RCC 7860 (cell line): Measurements from ENCODE around the gene GPR35.
"Not testable (repeated sequence)": the region's sequence is repeated elsewhere in the genome, so short reads cannot be mapped to it uniquely, and the experiment has no call there.

ENCODE experiments used
- DNase-seq: peaks from one replicate; pipeline ENCODE4 v3.0.0-alpha.2; 2015; ENCODE audit warnings: low spot score
- FAIRE-seq: peaks from 2 replicates; lab custom pipeline; 2012; peaks lifted over from hg19 to GRCh38; lab: Jason Lieb, UNC

The GPR35 gene

GRCh38 chr2:240650254-240650965, 25.1 kb downstream of the GPR35 start:
- DNase-seq (no peak), FAIRE-seq (no peak)

GRCh38 chr2:240651185-240651584, 25.9 kb downstream of the GPR35 start:
- no peak for FAIRE-seq
- DNase-seq = no peak

- FAIRE-seq = no peak
Measured at GRCh38 chr2:240655931-240656886, 30.9 kb downstream of the GPR35 start.

GRCh38 chr2:240659883-240660282, 34.6 kb downstream of the GPR35 start:
- DNase-seq, FAIRE-seq: not testable (repeated sequence)

More at GRCh38 chr2:240655931-240656886, 30.9 kb downstream of the GPR35 start:
- no peak for DNase-seq

GRCh38 chr2:240662681-240663080, 37.4 kb downstream of the GPR35 start:
- FAIRE-seq = no peak

GRCh38 chr2:240663546-240664190, 38.4 kb downstream of the GPR35 start:
- no peak for DNase-seq
- no peak for FAIRE-seq

More at GRCh38 chr2:240662681-240663080, 37.4 kb downstream of the GPR35 start:
- no peak for DNase-seq

GRCh38 chr2:240664622-240665021, 39.3 kb downstream of the GPR35 start:
- no peak for FAIRE-seq

GRCh38 chr2:240670402-240670801, 45.1 kb downstream of the GPR35 start:
- FAIRE-seq = no peak
- no peak for DNase-seq

More at GRCh38 chr2:240664622-240665021, 39.3 kb downstream of the GPR35 start:
- DNase-seq = no peak

GRCh38 chr2:240670950-240671349, 45.7 kb downstream of the GPR35 start:
- DNase-seq (no peak), FAIRE-seq (no peak)

GRCh38 chr2:240672076-240672700, 46.9 kb downstream of the GPR35 start:
- FAIRE-seq (no peak), DNase-seq (no peak)

GRCh38 chr2:240672701-240673190, 47.5 kb downstream of the GPR35 start:
- DNase-seq (no peak), FAIRE-seq (no peak)

GRCh38 chr2:240674461-240675184, 49.3 kb downstream of the GPR35 start:
- DNase-seq, FAIRE-seq: not testable (repeated sequence)

GRCh38 chr2:240675345-240675744, 50.1 kb downstream of the GPR35 start:
- DNase-seq, FAIRE-seq: not testable (repeated sequence)

GRCh38 chr2:240678043-240678442, 52.8 kb downstream of the GPR35 start:
- not testable (repeated sequence) for DNase-seq, FAIRE-seq

- not testable (repeated sequence) for DNase-seq, FAIRE-seq
Measured at GRCh38 chr2:240678909-240679308, 53.6 kb downstream of the GPR35 start.

- not testable (repeated sequence) for FAIRE-seq
Measured at GRCh38 chr2:240680185-240680584, 54.9 kb downstream of the GPR35 start.

More at GRCh38 chr2:240680185-240680584, 54.9 kb downstream of the GPR35 start:
- DNase-seq = not testable (repeated sequence)
